Measurements from ENCODE around the gene LOXHD1.

Gene LOXHD1

DNA sequence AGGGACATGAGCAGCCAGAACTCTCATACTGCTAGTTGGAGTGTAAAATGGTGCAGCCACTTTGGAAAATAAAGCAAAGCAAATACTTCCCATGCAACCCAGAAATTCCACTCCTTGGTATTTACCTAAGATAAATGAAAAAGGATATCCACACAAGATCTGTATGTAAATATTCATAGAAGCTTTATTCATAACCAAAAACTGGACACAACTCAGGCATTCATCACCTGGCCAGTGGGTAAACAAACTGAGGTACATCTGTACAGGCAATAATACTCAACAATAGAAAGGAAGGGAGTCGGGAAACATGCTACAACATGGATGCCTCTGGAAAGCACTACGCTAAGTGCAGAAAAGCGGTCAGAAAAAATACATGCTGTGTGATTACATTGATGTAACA, 2.5 kb upstream of the LOXHD1 start:
- TF ChIP-seq, protein P1, sequence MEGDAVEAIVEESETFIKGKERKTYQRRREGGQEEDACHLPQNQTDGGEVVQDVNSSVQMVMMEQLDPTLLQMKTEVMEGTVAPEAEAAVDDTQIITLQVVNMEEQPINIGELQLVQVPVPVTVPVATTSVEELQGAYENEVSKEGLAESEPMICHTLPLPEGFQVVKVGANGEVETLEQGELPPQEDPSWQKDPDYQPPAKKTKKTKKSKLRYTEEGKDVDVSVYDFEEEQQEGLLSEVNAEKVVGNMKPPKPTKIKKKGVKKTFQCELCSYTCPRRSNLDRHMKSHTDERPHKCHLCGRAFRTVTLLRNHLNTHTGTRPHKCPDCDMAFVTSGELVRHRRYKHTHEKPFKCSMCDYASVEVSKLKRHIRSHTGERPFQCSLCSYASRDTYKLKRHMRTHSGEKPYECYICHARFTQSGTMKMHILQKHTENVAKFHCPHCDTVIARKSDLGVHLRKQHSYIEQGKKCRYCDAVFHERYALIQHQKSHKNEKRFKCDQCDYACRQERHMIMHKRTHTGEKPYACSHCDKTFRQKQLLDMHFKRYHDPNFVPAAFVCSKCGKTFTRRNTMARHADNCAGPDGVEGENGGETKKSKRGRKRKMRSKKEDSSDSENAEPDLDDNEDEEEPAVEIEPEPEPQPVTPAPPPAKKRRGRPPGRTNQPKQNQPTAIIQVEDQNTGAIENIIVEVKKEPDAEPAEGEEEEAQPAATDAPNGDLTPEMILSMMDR (IDR thresholded peaks at IDR 0.05; ENCODE audit: control insufficient read depth, insufficient read depth, low read depth, low read length, missing control alignments), result no peak
- no peak for DNase-seq (ENCODE audit: low read depth)
- no peak overlapping the region for H3K4me3 ChIP-seq (ENCODE audit: control insufficient read depth, low read depth, low read length)

DNA sequence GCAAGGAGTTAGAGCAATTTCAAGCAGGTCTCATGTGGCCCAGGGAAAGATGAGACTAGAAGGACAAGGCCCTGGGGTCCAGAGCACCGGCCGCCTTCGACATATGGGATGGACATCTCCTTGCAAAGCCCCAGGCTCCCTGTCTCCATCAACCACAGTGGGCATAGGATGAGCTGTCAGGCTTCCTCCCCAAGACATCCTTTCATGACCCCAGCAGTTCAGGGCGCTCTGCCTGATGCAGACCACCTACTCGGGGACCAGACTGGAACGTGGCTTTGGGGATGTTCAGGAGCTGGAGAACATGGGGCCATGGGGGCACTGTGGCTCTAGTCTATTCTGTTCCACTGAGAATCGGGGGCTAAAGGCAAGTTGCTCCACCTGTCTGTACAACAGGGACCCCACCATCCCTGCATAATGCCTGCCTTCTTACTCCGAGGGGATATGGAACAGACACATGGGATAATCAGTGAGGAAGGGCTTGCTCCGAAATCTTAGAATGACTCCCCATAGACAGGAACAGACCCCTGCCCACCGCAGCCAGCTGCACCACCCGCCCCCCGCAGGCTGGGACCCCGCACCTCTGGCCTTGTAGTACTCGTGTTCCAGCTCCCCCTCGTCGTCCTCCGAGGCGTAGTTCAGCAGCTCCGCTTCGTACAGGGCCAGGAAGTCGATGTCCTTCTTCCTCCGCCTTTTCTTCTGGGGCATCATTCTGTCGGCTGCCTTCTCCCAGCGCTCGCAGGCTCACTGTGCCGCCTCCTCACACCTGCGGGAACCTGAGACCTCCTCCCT, 500 bp downstream of the LOXHD1 start:
- TF ChIP-seq, protein P1 (IDR thresholded peaks at IDR 0.05; ENCODE audit: control insufficient read depth, insufficient read depth, low read depth, low read length, missing control alignments), result no peak
- no peak for DNase-seq (ENCODE audit: low read depth)
- no peak overlapping the region for H3K4me3 ChIP-seq (ENCODE audit: control insufficient read depth, low read depth, low read length)

DNA sequence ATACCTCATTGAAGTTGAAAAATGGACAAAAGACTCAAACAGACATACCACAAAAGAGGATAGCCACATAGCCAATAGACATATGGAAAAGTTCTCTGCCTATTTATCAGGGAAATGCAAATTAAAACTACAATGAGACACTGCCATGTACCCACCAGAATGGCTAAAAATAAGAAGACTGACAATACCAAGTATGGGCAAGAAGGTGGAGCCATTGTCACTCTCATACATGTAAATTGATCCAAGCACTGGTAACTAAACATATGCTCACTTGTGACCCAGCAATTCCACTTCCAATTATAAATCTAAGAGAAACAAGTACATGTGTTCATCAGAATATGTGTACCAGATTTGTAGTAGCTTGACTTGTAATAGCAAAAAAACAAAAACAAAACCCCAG, 4.6 kb downstream of the LOXHD1 start:
- H3K4me3 ChIP-seq (ENCODE audit: control insufficient read depth, low read depth, low read length), result no peak overlapping the region
- TF ChIP-seq, protein P1 (IDR thresholded peaks at IDR 0.05; ENCODE audit: control insufficient read depth, insufficient read depth, low read depth, low read length, missing control alignments), result no peak
- DNase-seq (ENCODE audit: low read depth), result no peak

DNA sequence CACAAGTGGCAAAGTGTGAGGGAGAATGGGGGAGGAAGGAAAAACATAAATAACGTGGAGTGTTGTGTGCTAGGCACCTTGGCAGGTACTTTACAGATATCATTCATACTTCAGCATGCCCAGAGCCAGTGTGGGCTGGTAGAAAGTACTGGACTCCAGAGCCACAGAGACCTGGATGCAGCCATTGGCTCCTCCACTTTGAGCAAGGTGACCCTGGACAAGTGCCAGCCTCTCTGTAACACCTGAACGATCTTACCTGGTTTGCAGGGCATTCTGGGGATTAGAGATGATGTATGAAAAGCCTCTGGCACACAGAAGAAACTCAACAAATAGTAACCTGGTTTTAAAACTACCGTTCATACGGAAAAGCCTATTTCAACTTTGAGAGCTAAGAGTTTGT, 6.3 kb downstream of the LOXHD1 start:
- DNase-seq (ENCODE audit: low read depth), result no peak
- TF ChIP-seq, protein P1 (IDR thresholded peaks at IDR 0.05; ENCODE audit: control insufficient read depth, insufficient read depth, low read depth, low read length, missing control alignments), result no peak

DNA sequence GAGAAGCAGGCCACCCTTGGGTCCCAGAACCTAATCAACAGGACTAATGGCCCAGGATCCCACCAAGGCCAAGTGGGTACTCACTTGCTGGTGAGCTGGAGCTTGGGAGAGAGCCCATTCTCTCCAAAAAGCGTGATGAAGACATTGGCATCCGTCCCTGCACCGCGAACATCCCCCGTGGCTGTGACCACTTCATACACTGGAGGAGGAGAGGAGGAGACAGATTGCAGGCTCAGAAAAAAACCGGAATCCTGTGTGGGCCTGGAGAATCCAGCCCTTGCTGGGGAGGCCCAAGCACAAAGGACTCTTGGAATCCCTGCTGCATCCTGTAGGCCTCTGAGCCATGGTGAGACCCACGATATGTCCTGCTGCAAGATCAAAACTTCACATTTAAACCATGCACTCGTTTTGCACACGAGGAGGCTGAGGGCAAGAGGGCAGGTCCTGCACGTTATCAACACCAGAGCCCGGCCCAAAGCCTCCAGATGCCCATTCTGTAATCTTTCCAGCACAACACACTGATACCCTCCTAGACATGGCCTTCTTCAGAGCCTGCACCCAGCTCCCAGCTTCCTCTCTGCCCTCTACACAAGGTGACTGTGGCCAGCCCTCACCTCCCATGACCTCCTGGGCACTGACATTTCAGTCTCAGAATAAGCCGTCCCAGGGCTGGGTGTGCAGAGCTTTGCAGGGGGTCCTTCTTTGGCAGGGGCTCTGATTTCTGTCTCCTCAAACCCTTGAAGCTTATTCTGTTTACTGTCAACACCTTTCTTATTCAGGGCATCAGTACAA, 7.8 kb downstream of the LOXHD1 start:
- TF ChIP-seq, protein P1 (IDR thresholded peaks at IDR 0.05; ENCODE audit: control insufficient read depth, insufficient read depth, low read depth, low read length, missing control alignments), result no peak
- H3K4me3 ChIP-seq (ENCODE audit: control insufficient read depth, low read depth, low read length), result no peak overlapping the region
- DNase-seq (ENCODE audit: low read depth), result no peak

More for the DNA sequence above, 6.3 kb downstream of the LOXHD1 start:
- H3K4me3 ChIP-seq (ENCODE audit: control insufficient read depth, low read depth, low read length), result no peak overlapping the region

DNA sequence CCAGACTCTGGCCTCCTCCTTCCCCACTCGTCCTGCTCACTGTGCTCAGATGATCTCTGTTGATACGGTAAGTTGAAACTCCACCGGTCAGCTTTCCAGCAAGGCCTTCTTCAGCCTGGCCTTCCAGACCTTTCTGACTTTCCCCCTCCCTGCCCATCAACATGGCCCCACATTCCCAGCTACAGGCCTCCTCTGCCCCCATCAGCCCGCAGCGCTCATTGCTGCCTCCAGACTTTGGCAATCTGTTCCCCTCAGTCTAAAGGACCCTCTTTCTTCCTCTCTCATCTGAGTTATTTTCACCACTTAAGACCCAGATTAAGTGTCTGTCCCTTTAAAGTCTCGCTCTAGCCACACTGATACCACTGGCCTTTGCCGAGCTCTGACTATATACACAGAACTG, 10.6 kb downstream of the LOXHD1 start:
- DNase-seq (ENCODE audit: low read depth), result no peak
- TF ChIP-seq, protein P1 (IDR thresholded peaks at IDR 0.05; ENCODE audit: control insufficient read depth, insufficient read depth, low read depth, low read length, missing control alignments), result no peak
- H3K4me3 ChIP-seq (ENCODE audit: control insufficient read depth, low read depth, low read length), result no peak overlapping the region
